ENCODE measurements around the gene BRD3. TPM values are rescaled to one million over a fixed set of nuclear protein-coding genes. Genes with fewer than 3 reads are reported as not detected.

Gene BRD3
- polyA plus RNA-seq, 3 donors = 16.4 to 18.2 (median 17.1) TPM

- Histone ChIP-seq H3K36me3 (replicated peaks in 1 of 2; ENCODE audit: control insufficient read depth in 1 of 2, insufficient read depth in 2 of 2, low read length in 2 of 2) (peaks cover 29 to 46% of the 10 kb centered on the region in 2 donors), H3K4me3 (replicated peaks in 1 of 3; ENCODE audit: low read depth in 2 of 3, low read length in 3 of 3) (no peak overlapping the region), H3K27me3 (ENCODE audit: control insufficient read depth in 2 of 2, insufficient read depth in 2 of 2, low read length in 2 of 2) (no peaks in the 10 kb centered on the region), H3K9me3 (replicated peaks in 1 of 2; ENCODE audit: control insufficient read depth in 1 of 2, insufficient read depth in 1 of 2, low read length in 2 of 2) (no peaks in the 10 kb centered on the region), H3K79me2 (ENCODE audit: insufficient read depth, low read length) (no peaks in the 10 kb centered on the region), H3K4me2 (replicated peaks; ENCODE audit: extremely low read depth, low read length, poor library complexity, severe bottlenecking) (no peak overlapping the region), H2AFZ (ENCODE audit: insufficient read depth, low read depth, low read length, poor library complexity, severe bottlenecking) (no peak overlapping the region), H3K9ac (ENCODE audit: insufficient read depth, low read length, poor library complexity, severe bottlenecking) (no peak overlapping the region), H4K20me1 (ENCODE audit: insufficient read depth, low read length) (peaks cover 3% of the 10 kb centered on the region), H3K4me1 (ENCODE audit: control insufficient read depth in 1 of 2, insufficient read depth in 2 of 2, low read length in 2 of 2) (peaks cover 12 to 13% of the 10 kb centered on the region in 2 donors), H3K27ac (ENCODE audit: low read depth in 1 of 2, low read length in 2 of 2) (no peak overlapping the region)
- WGBS (ENCODE audit: insufficient coverage) = 96% methylated on average over 18 of the region's 22 CpGs
- intact Hi-C loops (cut with micrococcal nuclease) = loop anchor here (5.0 to 10.0 kb wide), 3 partner anchors 554 to 691 kb away; partner anchors contain the start of genes CACFD1 (in 1 of the 2), SLC2A6 (in 1 of the 2) and SURF6 (in 1 of the 2)
- H3K27ac Mint-ChIP-seq = peak overlapping the region in 1 of 7 donors; percentile 50
- peaks cover 11% of the 10 kb centered on the region for H3K4me1 Mint-ChIP-seq
- no peak overlapping the region for H3K4me3 Mint-ChIP-seq
- H3K36me3 Mint-ChIP-seq = peaks cover 24 to 48% of the 10 kb centered on the region in 2 donors
- TF ChIP-seq CTCF (IDR thresholded peaks at IDR 0.05) = no peak
- peaks cover 0 to 3% (median 0%) of the 10 kb centered on the region in 7 donors for H3K9me3 Mint-ChIP-seq
- DNase-seq = no peak
- H3K27me3 Mint-ChIP-seq (ENCODE audit: low read depth in 3 of 3) = peaks cover 0 to 3% (median 1%) of the 10 kb centered on the region in 3 donors
These were observed 39.1 kb downstream of the BRD3 start for GRCh38 chr9:134028575-134029247.

GRCh38 chr9:134028076-134028475 is 39.8 kb downstream of the BRD3 start:
- peaks cover 18 to 42% of the 10 kb centered on the region in 2 donors for H3K36me3 Mint-ChIP-seq
- TF ChIP-seq CTCF (IDR thresholded peaks at IDR 0.05) = no peak
- no peaks in the 10 kb centered on the region for H3K27me3 ChIP-seq (ENCODE audit: control insufficient read depth in 2 of 2, insufficient read depth in 2 of 2, low read length in 2 of 2)
- H3K4me1 ChIP-seq (ENCODE audit: control insufficient read depth in 1 of 2, insufficient read depth in 2 of 2, low read length in 2 of 2) = peaks cover 12 to 13% of the 10 kb centered on the region in 2 donors
- H3K9ac ChIP-seq (ENCODE audit: insufficient read depth, low read length, poor library complexity, severe bottlenecking) = no peak overlapping the region
- WGBS (ENCODE audit: insufficient coverage) = 95% methylated on average over 9 of the region's 9 CpGs
- no peak overlapping the region for H3K4me2 ChIP-seq (replicated peaks; ENCODE audit: extremely low read depth, low read length, poor library complexity, severe bottlenecking)
- peaks cover 0 to 3% (median 0%) of the 10 kb centered on the region in 7 donors for H3K9me3 Mint-ChIP-seq
- no peak overlapping the region for H2AFZ ChIP-seq (ENCODE audit: insufficient read depth, low read depth, low read length, poor library complexity, severe bottlenecking)
- intact Hi-C loops (cut with micrococcal nuclease) = loop anchor here (5.0 to 10.0 kb wide), 3 partner anchors 553 to 691 kb away; partner anchors contain the start of genes CACFD1 (in 1 of the 2), SLC2A6 (in 1 of the 2) and SURF6 (in 1 of the 2)
- no peaks in the 10 kb centered on the region for H3K9me3 ChIP-seq (replicated peaks in 1 of 2; ENCODE audit: control insufficient read depth in 1 of 2, insufficient read depth in 1 of 2, low read length in 2 of 2)
- no peak for DNase-seq
- peaks cover 0 to 3% (median 1%) of the 10 kb centered on the region in 3 donors for H3K27me3 Mint-ChIP-seq (ENCODE audit: low read depth in 3 of 3)
- H4K20me1 ChIP-seq (ENCODE audit: insufficient read depth, low read length) = peaks cover 3% of the 10 kb centered on the region
- H3K4me3 ChIP-seq (replicated peaks in 1 of 3; ENCODE audit: low read depth in 2 of 3, low read length in 3 of 3) = no peak overlapping the region
- H3K27ac Mint-ChIP-seq = no peak overlapping the region
- H3K79me2 ChIP-seq (ENCODE audit: insufficient read depth, low read length) = no peaks in the 10 kb centered on the region
- no peak overlapping the region for H3K27ac ChIP-seq (ENCODE audit: low read depth in 1 of 2, low read length in 2 of 2)
- peaks cover 22 to 40% of the 10 kb centered on the region in 2 donors for H3K36me3 ChIP-seq (replicated peaks in 1 of 2; ENCODE audit: control insufficient read depth in 1 of 2, insufficient read depth in 2 of 2, low read length in 2 of 2)
- H3K4me3 Mint-ChIP-seq = no peak overlapping the region
- peaks cover 11% of the 10 kb centered on the region for H3K4me1 Mint-ChIP-seq
